ENCODE measurements around the gene NBDY.

Gene NBDY

DNA sequence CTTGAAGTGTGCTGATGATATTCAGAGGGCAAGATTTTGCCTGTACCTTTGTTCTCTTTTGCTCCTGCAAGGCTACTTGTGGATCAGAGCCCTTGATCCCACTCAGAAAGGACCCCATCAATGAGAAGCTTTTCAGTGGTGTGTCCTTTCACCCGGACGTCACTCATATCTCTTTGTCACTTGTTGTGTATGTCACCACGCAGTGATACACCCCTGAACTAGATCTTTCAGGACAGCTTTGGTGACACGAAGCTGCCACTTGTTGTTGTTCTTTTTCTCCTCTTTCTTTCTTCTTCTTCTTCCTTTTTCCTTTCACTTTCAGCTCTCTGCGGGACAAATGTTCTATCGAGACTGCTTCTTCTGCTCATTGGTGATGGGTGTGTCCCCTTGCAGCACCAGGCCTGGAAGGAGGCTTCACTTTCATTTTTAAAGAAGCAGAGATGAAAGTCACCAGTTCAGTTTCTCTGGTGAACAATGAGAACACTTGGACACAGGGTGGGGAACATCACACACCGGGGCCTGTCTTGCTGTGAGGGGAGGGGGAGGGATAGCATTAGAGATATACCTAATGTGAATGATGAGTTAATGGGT is 83.6 kb downstream of the NBDY start:
- no peak overlapping the region for H3K4me3 ChIP-seq (ENCODE audit: low read depth, low read length)
- DNase-seq (ENCODE audit: low read depth): peak; percentile 32
- TF ChIP-seq, protein P1, sequence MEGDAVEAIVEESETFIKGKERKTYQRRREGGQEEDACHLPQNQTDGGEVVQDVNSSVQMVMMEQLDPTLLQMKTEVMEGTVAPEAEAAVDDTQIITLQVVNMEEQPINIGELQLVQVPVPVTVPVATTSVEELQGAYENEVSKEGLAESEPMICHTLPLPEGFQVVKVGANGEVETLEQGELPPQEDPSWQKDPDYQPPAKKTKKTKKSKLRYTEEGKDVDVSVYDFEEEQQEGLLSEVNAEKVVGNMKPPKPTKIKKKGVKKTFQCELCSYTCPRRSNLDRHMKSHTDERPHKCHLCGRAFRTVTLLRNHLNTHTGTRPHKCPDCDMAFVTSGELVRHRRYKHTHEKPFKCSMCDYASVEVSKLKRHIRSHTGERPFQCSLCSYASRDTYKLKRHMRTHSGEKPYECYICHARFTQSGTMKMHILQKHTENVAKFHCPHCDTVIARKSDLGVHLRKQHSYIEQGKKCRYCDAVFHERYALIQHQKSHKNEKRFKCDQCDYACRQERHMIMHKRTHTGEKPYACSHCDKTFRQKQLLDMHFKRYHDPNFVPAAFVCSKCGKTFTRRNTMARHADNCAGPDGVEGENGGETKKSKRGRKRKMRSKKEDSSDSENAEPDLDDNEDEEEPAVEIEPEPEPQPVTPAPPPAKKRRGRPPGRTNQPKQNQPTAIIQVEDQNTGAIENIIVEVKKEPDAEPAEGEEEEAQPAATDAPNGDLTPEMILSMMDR (conservative IDR thresholded peaks at IDR 0.05; ENCODE audit: low read depth, low read length): no peak

DNA sequence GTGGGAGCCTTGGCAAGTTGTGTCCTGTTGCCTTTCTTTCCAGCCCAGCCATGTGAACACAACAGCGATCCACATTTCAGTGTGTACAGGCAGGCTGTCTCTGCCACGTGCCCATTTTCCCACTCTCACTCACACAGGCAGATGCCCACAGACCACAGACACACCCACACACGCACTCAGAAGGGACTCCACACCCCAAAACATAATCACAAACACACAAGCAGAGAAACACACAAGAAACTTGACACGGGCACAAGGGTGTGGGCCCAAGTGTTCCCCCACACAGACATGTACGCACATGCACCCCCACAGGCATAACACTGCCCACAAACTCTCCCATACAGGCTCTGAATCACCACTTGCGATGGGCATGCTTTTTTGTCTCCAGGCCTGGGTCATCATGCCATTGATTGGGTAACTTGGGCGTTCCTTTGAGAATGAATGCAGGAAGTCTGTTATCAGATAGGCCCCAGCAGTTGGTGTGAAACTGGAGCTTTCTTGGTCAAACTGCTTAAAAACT is 84.3 kb downstream of the NBDY start:
- peak; percentile 74 for DNase-seq (ENCODE audit: low read depth)
- H3K4me3 ChIP-seq (ENCODE audit: low read depth, low read length): no peak overlapping the region
- TF ChIP-seq, protein P1 (conservative IDR thresholded peaks at IDR 0.05; ENCODE audit: low read depth, low read length): no peak

DNA sequence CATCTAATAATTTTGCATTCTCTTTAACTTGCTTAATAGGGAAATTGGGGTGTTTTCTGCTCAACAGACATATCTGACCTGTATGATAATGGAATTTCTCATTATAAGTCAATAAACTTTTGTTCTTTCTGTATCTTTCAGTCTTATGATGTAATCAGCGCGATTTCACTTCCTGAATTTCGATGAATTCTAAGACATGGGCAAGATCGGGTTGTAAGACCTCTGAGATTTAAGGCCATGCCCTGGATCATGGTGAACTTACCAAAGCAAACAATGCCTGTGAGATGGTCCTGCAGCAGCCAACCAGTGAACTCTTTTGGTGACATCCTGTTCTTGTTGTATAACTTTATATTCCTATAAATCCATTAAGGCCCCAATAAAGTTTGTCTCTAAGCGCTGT is 88.1 kb downstream of the NBDY start:
- H3K4me3 ChIP-seq (ENCODE audit: low read depth, low read length): no peak overlapping the region
- no peak for DNase-seq (ENCODE audit: low read depth)
- TF ChIP-seq, protein P1 (conservative IDR thresholded peaks at IDR 0.05; ENCODE audit: low read depth, low read length): no peak

DNA sequence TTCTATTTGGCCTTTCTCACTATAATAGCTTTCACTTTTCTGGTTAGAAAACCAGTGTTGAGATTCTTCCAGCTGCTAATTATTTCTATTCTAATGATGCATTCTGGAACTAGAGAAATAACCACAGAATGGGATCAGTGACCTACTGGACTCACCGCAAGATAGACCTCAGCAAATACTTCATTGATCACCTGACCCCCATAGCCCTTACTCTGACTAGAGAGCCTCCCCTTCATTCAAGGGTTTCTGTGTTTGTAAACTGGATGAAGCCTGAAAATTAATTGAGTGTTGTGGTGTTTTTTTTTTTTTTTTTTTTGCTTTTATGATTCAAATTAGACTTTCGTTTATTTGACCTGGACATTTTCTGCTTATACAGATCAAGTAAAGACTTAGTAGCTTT is 97.0 kb downstream of the NBDY start:
- TF ChIP-seq, protein P1 (conservative IDR thresholded peaks at IDR 0.05; ENCODE audit: low read depth, low read length): no peak
- H3K4me3 ChIP-seq (ENCODE audit: low read depth, low read length): no peak overlapping the region
- DNase-seq (ENCODE audit: low read depth): no peak

DNA sequence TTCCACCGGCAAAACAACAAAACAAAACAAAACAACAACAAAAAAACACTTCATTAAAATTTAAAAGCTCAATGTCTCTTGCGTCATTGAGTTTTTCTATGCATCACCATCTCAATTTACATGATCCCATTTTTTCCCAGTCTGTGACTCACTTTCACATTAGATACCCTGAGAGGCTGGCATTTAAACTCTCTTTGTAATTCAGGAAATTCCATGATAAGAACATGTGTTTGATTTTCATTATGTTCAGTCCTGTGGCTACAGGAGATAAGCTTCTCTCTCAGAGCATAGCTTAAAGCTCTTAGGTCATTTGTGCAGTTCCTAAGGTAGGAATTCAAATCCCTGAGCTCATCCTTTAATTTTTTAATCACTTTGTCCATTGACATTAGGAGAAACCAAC is 104.6 kb downstream of the NBDY start:
- TF ChIP-seq, protein P1 (conservative IDR thresholded peaks at IDR 0.05; ENCODE audit: low read depth, low read length): no peak
- DNase-seq (ENCODE audit: low read depth): no peak
- H3K4me3 ChIP-seq (ENCODE audit: low read depth, low read length): no peak overlapping the region

DNA sequence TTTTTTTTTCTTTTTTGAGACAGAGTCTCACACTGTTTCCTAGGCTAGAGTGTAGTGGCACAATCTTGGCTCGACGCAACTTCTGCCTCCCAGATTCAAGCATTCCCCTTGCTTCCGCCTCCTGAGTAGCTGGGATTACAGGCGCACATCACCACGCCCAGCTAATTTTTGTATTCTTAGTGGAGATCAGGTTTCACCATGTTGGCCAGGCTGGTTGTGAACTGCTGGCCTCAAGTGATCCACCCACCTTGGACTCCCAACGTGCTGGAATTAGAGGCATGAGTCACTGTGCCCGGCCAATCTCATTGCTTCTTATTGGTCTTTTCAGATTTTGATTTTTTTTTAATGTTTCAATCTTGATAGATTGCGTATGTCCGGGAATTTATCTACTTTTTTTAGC is 124.4 kb downstream of the NBDY start:
- TF ChIP-seq, protein P1 (conservative IDR thresholded peaks at IDR 0.05; ENCODE audit: low read depth, low read length): no peak
- DNase-seq (ENCODE audit: low read depth): no peak
- H3K4me3 ChIP-seq (ENCODE audit: low read depth, low read length): no peak overlapping the region

DNA sequence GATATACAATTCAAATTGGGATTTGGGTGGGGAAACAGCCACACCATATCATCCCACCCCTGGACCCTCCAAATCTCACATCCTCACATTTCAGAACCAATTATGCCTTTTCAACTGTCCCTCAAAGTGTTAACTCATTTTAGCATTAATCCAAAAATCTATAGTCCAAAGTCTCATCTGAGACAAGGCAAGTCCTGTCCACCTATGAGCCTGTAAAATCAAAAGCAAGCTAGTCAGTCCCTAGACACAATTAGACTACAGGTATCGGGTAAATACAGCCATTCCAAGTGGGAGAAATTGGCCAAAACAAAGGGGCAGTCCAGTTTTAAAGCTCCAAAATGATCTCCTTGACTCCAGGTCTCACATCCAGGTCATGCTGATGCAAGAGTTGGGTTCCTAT is 128.0 kb downstream of the NBDY start:
- TF ChIP-seq, protein P1 (conservative IDR thresholded peaks at IDR 0.05; ENCODE audit: low read depth, low read length): no peak
- DNase-seq (ENCODE audit: low read depth): no peak
- H3K4me3 ChIP-seq (ENCODE audit: low read depth, low read length): no peak overlapping the region

All from choroid plexus epithelial cell (primary cell).